Mesothelial cell of epicardium (in vitro differentiated cells): ENCODE measurements around the gene DIP2C. TPM values are rescaled to one million over a fixed set of nuclear protein-coding genes. Genes with fewer than 3 reads are reported as not detected.
A peak's percentile ranks its signal among the peaks of the same experiment; 100 is the strongest.

ENCODE experiments used
- DNase-seq, 2 experiments: peaks; one replicate each; pipeline ENCODE4 v3.0.0; 2021; ENCODE audit warnings: low spot score in 2 of 2; ENCODE audit not compliant: unreplicated experiment in 2 of 2
- H3K27ac Mint-ChIP-seq: 2 replicates; pipeline ENCODE4 v1.8.0; 2021; ENCODE audit warnings: mixed read lengths
- H3K27me3 Mint-ChIP-seq: 2 replicates; pipeline ENCODE4 v1.8.0; 2021; ENCODE audit warnings: low read depth, mixed read lengths
- H3K36me3 Mint-ChIP-seq: 2 replicates; pipeline ENCODE4 v1.8.0; 2021; ENCODE audit warnings: mixed read lengths
- H3K4me1 Mint-ChIP-seq: 2 replicates; pipeline ENCODE4 v1.8.0; 2021; ENCODE audit warnings: mixed read lengths
- H3K4me3 Mint-ChIP-seq: 2 replicates; pipeline ENCODE4 v1.8.0; 2021; ENCODE audit warnings: mild to moderate bottlenecking, moderate library complexity, mixed read lengths
- H3K9me3 Mint-ChIP-seq: 2 replicates; pipeline ENCODE4 v1.8.0; 2021; ENCODE audit warnings: mixed read lengths
- CTCF ChIP-seq: fragments of 200-600 bp; sonication (generic); IDR thresholded peaks from one replicate; pipeline ENCODE4 v1.5.0; 2021; ENCODE audit warnings: antibody characterized with exemption; ENCODE audit not compliant: unreplicated experiment
- total RNA-seq: library from RNA; stranded (reverse); gene quantifications from 3 replicates; pipeline ENCODE4 v1.2.1, GENCODE V29; 2021

The DIP2C gene
- total RNA-seq, 1 donor from 2014 or later: 30.3 TPM

GRCh38 chr10:421170-421569 is 268.3 kb downstream of the DIP2C start:
- H3K27me3 Mint-ChIP-seq: no peaks in the 10 kb centered on the region
- H3K4me3 Mint-ChIP-seq: no peak overlapping the region
- H3K4me1 Mint-ChIP-seq: no peaks in the 10 kb centered on the region
- no peak for TF ChIP-seq CTCF
- H3K36me3 Mint-ChIP-seq: peaks cover 32% of the 10 kb centered on the region
- no peaks in the 10 kb centered on the region for H3K9me3 Mint-ChIP-seq
- peak overlapping the region; percentile 21 for H3K27ac Mint-ChIP-seq
- DNase-seq: no peak

GRCh38 chr10:420154-421121 is 269.0 kb downstream of the DIP2C start:
- H3K27ac Mint-ChIP-seq: peak overlapping the region; percentile 21
- H3K9me3 Mint-ChIP-seq: no peaks in the 10 kb centered on the region
- no peaks in the 10 kb centered on the region for H3K4me1 Mint-ChIP-seq
- no peak for DNase-seq
- H3K4me3 Mint-ChIP-seq: no peak overlapping the region
- H3K27me3 Mint-ChIP-seq: no peaks in the 10 kb centered on the region
- TF ChIP-seq CTCF: no peak
- H3K36me3 Mint-ChIP-seq: peaks cover 33% of the 10 kb centered on the region

GRCh38 chr10:418894-419293 is 270.6 kb downstream of the DIP2C start:
- Mint-ChIP-seq H3K4me3 (no peak overlapping the region), H3K36me3 (peaks cover 37% of the 10 kb centered on the region), H3K9me3 (no peaks in the 10 kb centered on the region), H3K27ac (no peak overlapping the region), H3K4me1 (no peaks in the 10 kb centered on the region), H3K27me3 (no peaks in the 10 kb centered on the region)
- TF ChIP-seq CTCF: no peak
- no peak for DNase-seq

- no peak for TF ChIP-seq CTCF
- DNase-seq: no peak
- Mint-ChIP-seq H3K27ac (no peak overlapping the region), H3K27me3 (no peaks in the 10 kb centered on the region), H3K4me3 (no peak overlapping the region), H3K4me1 (peaks cover 2% of the 10 kb centered on the region), H3K36me3 (peaks cover 41% of the 10 kb centered on the region), H3K9me3 (no peaks in the 10 kb centered on the region)
Measured at GRCh38 chr10:418226-418625, 271.2 kb downstream of the DIP2C start.

- Mint-ChIP-seq H3K27me3 (no peaks in the 10 kb centered on the region), H3K4me1 (peaks cover 14% of the 10 kb centered on the region), H3K36me3 (peaks cover 39% of the 10 kb centered on the region), H3K4me3 (no peak overlapping the region), H3K27ac (no peak overlapping the region), H3K9me3 (no peaks in the 10 kb centered on the region)
- no peak for DNase-seq
- no peak for TF ChIP-seq CTCF
Measured at GRCh38 chr10:416091-416515, 273.4 kb downstream of the DIP2C start.
